Stimulated activated CD4-positive, alpha-beta T cell treated with anti-CD3 and anti-CD28 coated beads, Interleukin-4, amount 100 ng/mL, for 48 hours (primary cell): ENCODE data around the gene SDHC.
A peak's percentile ranks its signal among the peaks of the same experiment; 100 is the strongest.

ENCODE experiments used
- DNase-seq, 2 donors: peaks; one replicate each; pipeline ENCODE4 v3.0.0-alpha.2; 2020; ENCODE audit warnings: low read depth in 2 of 2

Gene SDHC, protein sequence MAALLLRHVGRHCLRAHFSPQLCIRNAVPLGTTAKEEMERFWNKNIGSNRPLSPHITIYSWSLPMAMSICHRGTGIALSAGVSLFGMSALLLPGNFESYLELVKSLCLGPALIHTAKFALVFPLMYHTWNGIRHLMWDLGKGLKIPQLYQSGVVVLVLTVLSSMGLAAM

DNA sequence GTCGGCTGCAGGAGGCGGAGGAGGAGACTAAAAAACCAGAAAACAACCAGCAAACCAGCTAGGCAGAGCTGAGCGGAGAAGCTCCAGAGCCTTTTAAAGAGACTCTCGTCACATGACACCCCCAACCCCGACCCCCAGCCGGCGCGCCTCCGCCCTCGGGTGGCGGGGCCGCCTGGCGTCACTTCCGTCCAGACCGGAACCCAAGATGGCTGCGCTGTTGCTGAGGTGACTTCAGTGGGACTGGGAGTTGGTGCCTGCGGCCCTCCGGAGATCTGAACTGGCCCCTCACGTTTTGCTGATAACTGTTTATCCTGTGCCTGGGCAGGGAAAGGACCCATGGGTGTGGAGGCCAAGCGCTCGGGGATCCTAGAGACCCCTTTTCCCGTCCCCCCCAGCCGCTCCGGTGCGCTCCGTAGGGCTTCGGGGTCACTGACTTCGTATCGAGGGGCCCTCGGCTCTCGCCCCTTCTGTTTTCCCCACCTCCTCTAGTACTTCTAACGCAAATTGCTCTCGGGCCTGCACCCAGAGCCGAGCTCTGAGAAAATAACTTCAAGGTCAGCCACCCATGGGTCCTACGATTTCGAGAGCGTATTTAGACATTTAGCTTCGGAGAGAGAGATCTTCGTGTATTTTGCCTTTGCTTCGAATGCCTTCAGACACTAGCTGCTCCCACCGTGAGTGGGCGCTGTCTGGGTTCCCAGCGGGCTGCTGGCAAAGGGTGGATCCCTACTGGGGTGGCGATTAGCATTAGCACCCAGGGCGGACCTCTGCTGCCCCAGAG is at the start of gene SDHC:
Gene SDHC (plus strand): TSS at position 181 of the 781 bp plus-strand sequence. CDS start 25 bp downstream, at position 206.
- peak; percentile 79 to 81 for DNase-seq

DNA sequence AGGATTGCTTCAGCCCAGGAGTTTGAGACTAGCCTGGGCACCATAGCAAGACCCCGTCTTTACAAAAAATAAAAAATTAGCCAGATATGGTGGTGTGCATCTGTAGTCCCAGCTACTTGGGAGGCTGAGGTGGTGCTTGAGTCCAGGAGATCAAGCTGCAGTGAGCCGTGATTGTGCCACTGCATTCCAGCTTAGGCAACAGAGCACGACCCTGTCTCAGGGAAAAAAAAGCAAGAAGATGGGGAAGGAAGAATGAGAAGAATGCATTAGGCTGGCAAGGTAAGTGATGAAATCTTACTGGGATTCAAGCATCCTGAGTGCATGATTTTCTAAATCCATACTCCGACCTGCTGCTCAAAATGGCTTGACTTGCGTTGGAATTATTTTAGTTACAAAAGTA is 48.9 kb upstream of the SDHC start:
- DNase-seq = no peak

DNA sequence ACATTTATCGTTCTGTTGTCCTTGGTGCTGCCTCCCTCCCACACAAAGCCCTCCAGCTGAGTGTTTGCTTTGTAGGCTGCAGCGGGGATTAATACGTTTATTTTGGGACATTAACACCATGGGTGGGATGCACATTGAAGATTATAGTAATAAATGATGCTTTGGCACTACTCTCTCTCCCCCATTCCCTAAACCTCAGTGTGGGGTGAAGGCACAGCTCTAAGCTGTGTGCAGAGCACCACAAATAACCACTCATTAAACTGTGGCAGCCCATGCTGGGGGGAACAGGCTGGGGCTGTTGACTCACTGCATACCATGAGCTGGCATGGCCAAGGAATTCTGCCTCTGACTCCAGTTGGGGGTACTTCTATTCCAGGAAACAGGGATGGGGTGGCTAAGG is 48.0 kb upstream of the SDHC start:
- no peak for DNase-seq

DNA sequence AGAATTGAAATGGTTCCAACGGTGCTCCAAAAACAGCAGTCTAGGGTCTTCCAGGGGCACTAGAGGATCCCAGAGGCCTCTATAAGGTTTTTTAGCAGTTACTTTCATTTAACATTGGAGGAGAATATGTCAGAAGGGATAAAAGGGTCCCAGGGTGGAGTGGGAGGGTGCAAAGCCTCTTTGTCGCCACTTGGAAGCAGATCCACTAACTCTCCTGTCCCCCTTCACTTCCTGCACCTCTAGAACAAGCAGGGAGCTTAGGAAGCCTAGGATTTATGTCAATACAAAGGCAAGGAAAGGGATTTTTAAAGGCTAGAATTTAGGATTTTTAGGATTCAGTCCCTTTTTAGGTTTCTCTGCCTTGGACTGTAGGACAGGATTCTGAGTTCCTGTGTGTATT is 47.3 kb upstream of the SDHC start:
- no peak for DNase-seq

DNA sequence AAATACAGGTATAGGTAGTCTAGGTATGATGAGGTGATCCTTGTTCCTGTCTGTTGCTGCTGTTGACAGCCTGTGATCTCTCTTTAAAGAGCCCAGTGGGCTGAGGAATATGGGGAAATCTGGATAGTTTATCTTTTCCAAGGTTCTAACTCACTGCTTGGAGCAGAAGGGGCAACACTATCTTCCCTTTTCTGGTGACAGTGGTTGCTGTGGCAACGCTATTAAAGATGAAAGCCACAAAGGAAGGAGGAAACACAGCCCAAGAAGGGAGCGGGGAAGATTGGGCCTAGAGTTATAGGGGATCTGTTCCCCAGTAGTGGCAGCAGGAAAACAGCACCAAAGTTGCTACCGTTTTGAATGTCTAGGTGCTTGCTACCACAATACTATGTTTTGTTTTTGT is 46.9 kb upstream of the SDHC start:
- no peak for DNase-seq

DNA sequence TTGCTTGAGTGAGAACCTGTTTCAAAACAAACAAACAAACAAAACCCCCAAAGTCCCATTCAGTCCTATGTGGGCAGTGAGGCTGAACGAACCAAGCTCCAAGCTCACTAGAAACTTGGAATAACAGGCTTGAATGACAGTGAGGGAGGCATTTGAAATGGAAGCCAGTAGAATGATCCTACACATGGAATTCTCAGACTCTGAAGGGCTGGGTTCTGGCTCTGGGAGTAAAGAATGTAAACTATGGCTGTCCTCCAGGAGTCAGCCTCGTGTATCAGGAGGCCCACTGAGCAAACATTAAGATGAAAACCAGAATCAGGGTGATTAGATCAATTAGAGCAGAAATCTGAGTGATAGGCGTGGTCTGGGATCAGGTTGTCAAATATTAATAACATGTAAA is 40.8 kb upstream of the SDHC start:
- no peak for DNase-seq

DNA sequence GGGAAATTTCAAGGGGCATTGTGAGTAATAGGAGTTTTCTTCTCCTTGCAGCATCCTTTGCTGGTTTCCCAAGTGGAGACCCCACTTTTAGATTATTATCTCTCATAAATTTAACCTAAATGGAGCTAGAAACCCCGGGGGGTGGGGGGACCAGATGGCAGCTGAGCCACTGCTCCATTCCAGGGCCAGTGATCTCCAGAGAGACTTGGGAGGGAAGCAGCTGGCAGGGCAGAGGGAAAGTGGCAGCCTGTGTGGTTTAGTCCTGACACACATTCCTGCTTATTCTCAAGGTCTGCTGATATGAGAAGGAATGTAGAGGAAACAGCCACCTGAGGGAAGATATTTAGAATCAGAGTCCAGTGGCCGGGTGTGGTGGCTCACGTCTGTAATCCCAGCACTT is 39.3 kb upstream of the SDHC start:
- no peak for DNase-seq

DNA sequence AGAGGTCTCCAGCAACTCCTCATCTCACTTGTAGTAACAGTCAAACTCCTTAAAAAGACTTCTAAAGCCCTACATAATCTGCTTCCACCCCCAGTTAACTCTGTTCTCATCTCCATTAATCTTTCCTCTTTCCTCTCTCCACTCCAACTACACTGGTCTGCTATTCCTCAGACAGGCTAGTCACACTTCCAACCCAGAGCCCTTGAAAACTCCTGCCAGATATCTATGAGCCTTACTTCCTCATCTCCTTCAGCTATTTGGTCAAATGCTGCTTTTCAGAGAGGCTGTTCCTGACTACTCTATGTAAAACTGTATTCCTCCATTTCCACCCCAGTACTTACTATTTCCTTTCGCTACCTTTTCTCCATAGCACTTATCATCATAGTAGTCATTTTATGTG is 31.2 kb upstream of the SDHC start:
- DNase-seq = no peak

DNA sequence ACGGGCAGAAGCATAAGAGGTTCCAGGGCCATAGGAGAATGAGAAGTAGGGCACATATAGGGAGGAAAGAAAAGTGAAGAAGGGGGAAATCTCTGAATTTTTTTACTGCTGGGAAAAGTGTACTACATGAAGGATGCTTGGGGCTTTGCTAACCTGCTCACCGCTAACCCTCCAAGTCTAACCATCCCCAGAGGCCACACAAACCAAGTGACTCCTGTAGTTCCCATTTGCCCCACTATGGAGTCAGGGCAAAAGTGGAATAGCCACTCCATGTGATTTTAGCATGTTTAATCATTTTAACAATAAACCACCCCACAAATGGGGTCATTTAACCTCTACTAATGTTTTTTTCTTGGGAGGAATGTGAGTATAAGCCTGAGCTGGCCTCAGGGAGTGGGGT is 29.1 kb upstream of the SDHC start:
- no peak for DNase-seq

DNA sequence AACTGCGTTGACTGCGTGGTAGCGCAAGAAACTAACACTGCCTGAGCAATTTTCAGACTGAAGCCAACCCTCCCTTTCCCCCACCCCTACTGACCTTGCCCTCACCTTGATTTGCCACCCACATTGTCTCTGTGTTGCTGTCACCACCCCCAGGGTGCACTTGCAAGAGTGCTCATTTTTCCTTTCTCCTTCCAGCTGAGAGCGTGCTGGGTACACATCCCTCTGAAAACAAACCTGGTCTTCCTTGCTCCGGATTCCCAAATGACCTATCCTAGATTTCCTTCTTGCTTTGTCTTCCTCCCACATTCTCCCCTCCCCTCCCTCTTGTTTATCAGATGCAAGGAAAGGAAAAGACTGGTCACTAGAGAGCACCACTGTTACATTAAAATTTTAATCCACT is 28.7 kb upstream of the SDHC start:
- DNase-seq = no peak

DNA sequence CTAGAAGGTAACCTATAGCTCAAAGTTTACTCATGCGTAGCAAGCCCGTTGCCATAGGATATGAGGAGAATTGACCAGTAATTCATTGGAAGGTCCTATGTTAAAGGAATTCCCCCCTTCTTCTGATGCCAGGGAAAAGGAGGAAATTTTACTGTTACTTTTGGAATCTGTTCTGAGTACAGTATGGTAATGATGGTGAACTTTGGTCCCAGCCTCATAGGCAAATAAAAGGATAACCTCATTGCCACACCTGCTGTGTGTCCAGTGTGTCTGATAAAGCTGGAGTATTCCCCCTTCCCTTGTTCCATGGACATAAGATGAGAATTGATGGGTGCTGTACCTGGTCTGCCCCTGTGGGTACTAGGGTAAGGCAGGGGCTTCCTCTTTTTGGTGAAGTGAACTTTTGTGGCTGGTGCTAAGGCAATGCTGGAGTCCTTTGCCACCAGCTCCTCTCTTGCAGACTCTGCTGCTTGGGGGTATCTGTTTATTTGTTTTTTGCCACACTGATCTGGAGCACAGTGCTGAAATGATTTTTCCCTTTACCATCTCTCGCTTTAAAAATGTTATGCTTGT is 26.6 kb upstream of the SDHC start:
- no peak for DNase-seq

DNA sequence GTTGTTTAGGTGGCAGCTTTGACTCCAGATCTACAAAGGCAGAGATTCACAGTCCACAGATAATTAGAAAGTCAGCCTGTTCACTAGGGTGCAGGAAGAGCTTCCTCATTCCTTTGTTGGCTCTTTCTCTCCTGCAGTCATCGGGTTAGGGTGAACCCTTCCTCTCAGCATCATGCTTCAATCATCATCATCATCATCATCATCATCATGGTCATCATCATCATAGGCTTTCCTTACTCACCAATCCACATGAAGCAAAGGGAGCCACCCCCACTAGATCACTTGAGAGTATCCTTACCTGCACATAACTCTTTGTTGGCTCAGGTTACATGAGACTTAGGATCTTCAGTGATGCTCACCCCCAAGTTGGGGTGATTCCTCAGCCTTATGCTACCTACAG is 23.4 kb upstream of the SDHC start:
- DNase-seq = no peak

DNA sequence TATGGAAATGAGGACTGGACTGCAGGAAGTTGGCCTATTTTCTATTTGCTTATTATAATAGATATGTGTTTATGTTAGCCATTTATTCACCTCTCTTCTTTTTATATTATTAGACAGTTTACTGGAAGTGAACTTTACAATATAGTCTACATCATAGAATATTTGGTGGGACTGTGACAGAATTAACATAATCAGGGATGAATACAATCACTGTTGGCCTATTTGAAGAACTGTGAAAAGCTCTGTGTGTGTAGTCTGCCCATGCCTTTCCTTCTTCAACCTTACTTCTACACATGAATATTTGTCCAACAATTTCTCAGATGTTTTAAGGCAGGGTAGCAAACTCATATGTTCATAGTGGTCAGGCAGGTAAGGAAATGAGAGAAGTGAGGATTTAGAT is 16.8 kb upstream of the SDHC start:
- no peak for DNase-seq

DNA sequence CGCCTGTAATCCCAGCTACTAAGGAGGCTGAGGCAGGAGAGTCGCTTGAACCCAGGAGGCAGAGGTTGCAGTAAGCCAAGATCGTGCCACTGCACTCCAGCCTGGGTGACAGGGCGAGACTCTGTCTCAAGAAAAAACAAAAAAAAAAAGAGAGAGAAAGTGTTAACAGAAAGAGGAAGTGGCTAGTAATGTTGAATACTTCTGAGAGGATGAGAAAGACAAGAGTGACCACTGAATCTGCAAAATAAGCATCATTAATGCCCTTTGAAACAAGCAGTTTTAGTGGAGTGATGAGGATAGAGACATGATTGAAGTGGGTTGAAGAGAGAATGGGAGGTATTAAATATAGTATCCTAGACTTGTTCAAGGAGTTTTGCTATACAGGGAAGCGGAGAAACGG is 16.1 kb upstream of the SDHC start:
- no peak for DNase-seq

DNA sequence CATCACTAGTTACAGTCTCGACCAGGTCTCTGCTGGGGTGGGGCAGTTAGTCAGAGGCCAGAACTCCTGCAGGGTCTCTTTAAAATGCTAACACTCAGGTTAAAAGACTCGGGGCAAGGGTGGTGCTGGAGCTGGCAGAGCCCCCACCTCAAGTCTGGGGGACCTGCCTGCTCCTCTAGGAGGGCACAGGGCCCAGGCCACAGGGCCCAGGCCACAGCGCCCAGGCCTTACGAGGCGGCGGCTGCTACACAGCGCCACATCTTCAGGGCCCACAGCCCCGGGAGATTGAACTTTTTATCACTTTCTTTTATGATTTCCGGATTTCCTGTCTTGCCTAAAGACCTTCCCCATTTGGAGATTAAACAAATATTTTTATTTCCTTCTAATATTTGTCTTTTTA is 14.8 kb upstream of the SDHC start:
- no peak for DNase-seq

DNA sequence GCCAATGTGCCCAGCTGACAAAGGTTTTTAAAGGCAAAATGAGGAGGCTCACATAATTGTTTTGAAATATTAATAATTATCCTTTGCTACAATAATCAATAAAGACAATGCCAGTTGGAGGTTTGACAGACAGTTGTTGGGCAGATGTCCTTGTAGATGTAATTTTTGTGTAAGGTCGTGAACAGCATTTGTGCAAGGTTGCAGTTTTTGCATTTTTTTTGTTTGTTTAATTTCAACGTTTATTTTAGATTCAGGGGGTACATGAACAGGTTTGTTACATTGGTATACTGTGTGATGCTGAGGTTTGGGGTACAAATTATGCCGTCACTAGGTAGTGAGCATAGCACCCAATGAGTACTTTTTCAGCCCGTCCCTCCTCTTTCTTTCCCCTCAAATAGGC is 13.7 kb upstream of the SDHC start:
- no peak for DNase-seq

DNA sequence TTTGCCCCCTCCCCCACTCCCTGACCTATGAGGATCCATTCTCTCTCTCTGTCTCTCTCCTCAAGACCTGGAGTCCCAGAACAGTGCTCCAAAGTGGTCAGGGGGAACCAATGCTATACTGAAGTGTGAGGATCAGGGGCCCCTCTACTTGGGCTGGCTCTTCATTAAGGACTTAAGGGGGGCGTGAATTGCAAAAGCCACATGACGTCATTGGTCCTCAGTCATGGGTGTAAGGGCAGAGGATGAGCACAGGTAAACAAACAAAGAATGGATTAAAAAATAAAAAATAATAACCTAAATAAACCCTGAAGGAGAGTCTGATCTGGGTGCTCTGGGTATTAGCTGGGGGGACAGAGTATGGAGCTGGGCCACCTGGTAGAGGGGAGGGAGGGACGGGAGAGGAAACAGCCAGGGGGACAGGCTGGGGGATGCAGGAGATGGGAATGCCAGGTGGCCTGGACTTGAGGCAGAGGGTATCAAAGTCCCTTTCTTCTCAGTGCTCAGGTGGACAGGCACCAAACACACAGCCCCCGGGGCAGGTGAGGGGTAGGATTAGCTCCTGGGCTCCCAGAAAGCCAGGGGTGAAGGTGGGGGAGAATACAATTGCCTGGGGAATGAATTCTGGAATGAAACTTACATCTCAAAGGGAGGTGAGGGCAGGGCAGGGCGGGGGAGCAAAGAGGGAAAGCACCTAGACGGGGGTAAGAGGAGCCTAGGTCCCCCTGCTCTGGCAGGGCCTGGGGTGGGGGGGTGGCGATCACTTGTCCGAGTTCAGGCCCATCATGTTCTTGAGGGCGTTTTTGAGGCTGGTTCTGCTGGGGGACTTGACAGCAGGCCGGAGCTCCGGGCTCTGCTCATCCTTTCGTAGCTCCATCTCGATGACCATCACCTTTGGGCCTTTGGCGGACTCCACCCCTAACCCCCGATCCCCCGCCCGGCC is 9.0 kb upstream of the SDHC start:
- no peak for DNase-seq

DNA sequence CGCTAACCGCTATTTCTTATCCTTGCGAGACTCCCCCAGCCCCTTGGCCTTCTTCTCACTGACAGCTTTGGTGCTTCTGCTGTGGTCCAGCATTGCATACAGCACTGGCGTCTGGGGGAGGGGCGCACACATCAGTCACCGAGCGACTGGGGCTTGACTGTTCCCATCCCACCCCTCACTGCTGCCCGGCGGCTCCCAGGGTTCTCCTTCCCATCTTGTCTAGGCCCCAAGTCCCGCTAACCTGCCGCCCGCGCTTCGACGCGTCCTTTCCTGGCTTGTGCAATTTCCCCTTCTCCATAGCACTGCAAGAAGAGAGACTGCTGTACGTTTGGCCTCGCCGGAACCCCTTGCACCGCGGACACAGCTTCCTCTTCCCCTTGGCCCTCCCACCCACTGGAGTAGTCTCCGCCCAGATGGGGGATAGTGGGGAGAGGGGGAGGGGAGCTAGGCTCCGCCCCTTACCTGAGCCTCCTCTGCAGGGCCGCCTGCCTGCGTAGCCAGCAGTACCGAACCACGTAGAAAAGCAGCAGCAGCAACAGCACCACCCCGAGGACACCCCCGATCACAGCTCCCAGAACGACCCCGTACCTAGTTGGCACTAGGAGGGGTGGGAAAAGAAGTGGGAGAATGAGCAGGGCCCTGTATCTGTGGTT is 8.2 kb upstream of the SDHC start:
- peak; percentile 74 to 76 for DNase-seq

DNA sequence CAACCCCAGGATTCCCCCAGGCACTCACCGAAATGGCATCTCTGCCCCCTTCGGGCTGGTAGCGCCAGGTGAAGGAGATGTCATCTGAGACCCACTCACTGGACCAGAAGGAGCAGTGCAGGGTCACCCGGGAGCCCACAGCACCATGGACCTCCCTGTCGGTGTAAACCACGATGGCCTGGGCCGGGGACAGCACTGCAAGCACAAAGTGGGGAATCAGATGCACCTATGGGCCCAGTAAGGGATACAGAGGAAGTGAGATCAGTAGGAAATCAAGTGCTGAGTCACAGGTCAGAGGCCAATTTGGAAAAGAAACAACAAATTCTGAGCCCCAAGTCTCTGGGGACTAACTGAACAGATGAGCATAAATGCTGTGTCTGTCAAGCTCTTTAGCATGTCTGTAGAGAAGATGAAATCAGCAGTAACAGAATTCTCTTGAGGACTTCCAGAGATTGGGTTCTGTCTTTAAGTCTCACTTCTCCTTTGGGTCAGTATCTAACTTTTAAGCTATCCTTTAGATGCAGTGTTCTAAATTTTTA is 6.9 kb upstream of the SDHC start:
- no peak for DNase-seq

DNA sequence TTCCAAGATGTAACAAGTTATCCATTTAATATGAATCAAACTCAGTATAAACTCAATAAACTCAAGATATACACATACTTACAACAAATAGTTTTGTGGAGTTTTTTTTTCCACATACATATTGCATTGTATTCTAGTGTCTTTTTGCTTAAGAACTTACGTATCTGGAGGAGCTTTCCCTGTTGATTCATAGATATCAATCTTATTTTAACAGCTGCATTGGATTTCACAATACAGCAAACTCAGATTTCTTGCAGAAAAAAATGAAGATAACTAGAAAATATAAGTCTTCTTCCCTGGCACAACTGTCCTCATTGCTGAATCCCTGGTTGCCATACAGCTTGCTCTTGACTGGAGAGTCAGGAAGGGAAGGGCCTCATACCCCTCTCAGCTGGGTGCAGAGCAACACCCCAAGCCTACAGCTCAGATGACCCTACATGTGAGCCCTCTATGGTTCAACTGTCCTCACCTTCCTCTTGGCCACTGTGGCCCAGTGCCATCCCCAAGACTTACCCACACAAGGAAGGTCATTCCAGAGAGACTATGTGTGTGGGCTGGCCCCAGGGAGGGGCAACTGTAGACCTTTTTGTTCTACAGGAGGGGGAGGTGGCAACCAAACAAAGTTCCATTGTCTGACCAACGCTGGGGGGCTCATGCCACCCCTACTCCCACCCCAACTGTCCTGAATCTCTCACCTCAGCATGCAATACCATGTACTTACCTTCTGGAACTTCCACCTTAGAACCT is 6.1 kb upstream of the SDHC start:
- DNase-seq = no peak

DNA sequence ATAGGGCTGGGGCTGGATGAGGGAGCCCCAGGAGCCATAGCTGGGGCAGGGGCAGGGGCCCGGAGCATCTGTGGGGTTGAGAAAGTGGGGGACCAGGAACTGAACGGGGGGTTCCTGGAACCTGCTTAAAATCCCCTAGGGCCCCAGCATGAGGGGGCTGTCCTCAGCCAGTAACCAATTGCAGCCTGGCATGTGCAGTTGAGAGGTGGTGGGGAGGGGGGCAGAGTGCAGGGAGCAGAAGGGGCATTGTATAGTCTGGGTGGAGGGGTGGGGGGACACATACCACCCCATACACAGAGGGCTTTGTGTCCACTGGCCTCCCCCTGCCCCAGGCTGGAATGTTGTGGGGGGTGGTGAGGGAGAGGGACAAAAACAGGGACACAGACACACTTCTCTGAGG is 4.3 kb upstream of the SDHC start, which contains the start of gene MPZ:
Gene MPZ (minus strand): TSS at position 101 of the 400 bp plus-strand sequence. CDS start 63 bp downstream, at position 38.
- no peak for DNase-seq
